Measurements from ENCODE around the gene SPATC1L. TPM values are rescaled to one million over a fixed set of nuclear protein-coding genes. Genes with fewer than 3 reads are reported as not detected.
"Not testable (repeated sequence)": the region's sequence is repeated elsewhere in the genome, so short reads cannot be mapped to it uniquely, and the experiment has no call there.

The SPATC1L gene
- total and polyA plus RNA-seq, 4 experiments from 2014 or later: 6.0 to 6.9 (median 6.6) TPM

- intact Hi-C loops (cut with micrococcal nuclease): no loop called here
- no peak overlapping the region for H3K4me3 ChIP-seq (ENCODE audit: low read length in 2 of 2)
- H3K4me1 ChIP-seq (ENCODE audit: insufficient read depth, low read length): peaks cover 5% of the 10 kb centered on the region
- Mint-ChIP-seq H3K4me1 (peaks cover 1 to 7% (median 4%) of the 10 kb centered on the region in 4 donors), H3K27me3 (peaks cover 4 to 8% of the 10 kb centered on the region in 2 donors), H3K36me3 (peaks cover 0 to under 1% of the 10 kb centered on the region in 2 donors), H3K27ac (no peak overlapping the region), H3K4me3 (no peak overlapping the region), H3K9me3 (peaks cover 2 to 15% (median 8%) of the 10 kb centered on the region in 8 donors)
- ChIA-PET POLR2A (ENCODE audit: partially characterized antibody) (no interaction called here), CTCF (ENCODE audit: partially characterized antibody) (no interaction called here)
- no peak for DNase-seq
- H3K27ac ChIP-seq (ENCODE audit: low read depth, low read length): no peak overlapping the region
- H3K9me3 ChIP-seq (ENCODE audit: control insufficient read depth in 1 of 2, low read length in 2 of 2): no peaks in the 10 kb centered on the region
- no peaks in the 10 kb centered on the region for H3K36me3 ChIP-seq (ENCODE audit: insufficient read depth, low read length)
- peaks cover 4% of the 10 kb centered on the region for H3K27me3 ChIP-seq (ENCODE audit: insufficient read depth, low read length)
These were observed 4.1 kb downstream of the SPATC1L start for GRCh38 chr21:46180079-46180722.

- intact Hi-C loops (cut with micrococcal nuclease): no loop called here
- no peak overlapping the region for H3K4me3 ChIP-seq (ENCODE audit: low read length in 2 of 2)
- peaks cover 0 to 5% of the 10 kb centered on the region in 2 donors for H3K36me3 Mint-ChIP-seq
- ChIA-PET POLR2A (ENCODE audit: partially characterized antibody) (no interaction called here), CTCF (ENCODE audit: partially characterized antibody) (no interaction called here)
- H3K4me1 ChIP-seq (ENCODE audit: insufficient read depth, low read length): peaks cover 3% of the 10 kb centered on the region
- no peak overlapping the region for H3K27ac ChIP-seq (ENCODE audit: low read depth, low read length)
- DNase-seq: no peak
- peaks cover 0 to 2% (median under 1%) of the 10 kb centered on the region in 4 donors for H3K4me1 Mint-ChIP-seq
- peaks cover 4% of the 10 kb centered on the region for H3K27me3 ChIP-seq (ENCODE audit: insufficient read depth, low read length)
- no peaks in the 10 kb centered on the region for H3K36me3 ChIP-seq (ENCODE audit: insufficient read depth, low read length)
- no peak overlapping the region for H3K4me3 Mint-ChIP-seq
- H3K27ac Mint-ChIP-seq: no peak overlapping the region
- no peaks in the 10 kb centered on the region for H3K9me3 ChIP-seq (ENCODE audit: control insufficient read depth in 1 of 2, low read length in 2 of 2)
- peaks cover 3 to 7% of the 10 kb centered on the region in 2 donors for H3K27me3 Mint-ChIP-seq
- peaks cover 4 to 20% (median 13%) of the 10 kb centered on the region in 8 donors for H3K9me3 Mint-ChIP-seq
These were observed 4.6 kb downstream of the SPATC1L start for GRCh38 chr21:46179708-46180078.

DNA sequence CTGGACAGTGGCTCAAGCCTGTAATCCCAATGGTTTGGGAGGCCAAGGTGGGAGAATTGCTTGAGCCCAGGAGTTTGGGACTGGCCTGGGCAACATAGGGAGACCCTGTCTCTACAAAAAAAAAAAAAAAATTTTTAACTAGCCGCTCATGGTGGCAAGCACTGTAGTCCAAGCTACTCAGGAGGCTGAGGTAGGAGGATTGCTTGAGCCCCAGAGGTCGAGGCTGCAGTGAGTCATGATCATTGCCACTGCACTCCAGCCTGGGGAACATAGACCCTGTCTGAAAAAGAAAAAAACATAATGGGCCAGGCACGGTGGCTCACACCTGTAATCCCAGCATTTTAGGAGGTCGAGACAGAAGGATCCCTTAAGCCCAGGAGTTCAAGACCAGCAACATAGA, 5.3 kb downstream of the SPATC1L start:
- Mint-ChIP-seq H3K27ac (no peak overlapping the region), H3K27me3 (peaks cover 4 to 8% of the 10 kb centered on the region in 2 donors), H3K4me1 (no peaks in the 10 kb centered on the region), H3K36me3 (peaks cover 0 to 8% of the 10 kb centered on the region in 2 donors), H3K4me3 (no peak overlapping the region), H3K9me3 (peaks cover 4 to 27% (median 19%) of the 10 kb centered on the region in 8 donors)
- intact Hi-C loops (cut with micrococcal nuclease): no loop called here
- Histone ChIP-seq H3K9me3 (ENCODE audit: control insufficient read depth in 1 of 2, low read length in 2 of 2) (no peaks in the 10 kb centered on the region), H3K27ac (ENCODE audit: low read depth, low read length) (no peak overlapping the region), H3K4me1 (ENCODE audit: insufficient read depth, low read length) (no peaks in the 10 kb centered on the region), H3K27me3 (ENCODE audit: insufficient read depth, low read length) (peaks cover under 1% of the 10 kb centered on the region), H3K36me3 (ENCODE audit: insufficient read depth, low read length) (no peaks in the 10 kb centered on the region), H3K4me3 (ENCODE audit: low read length in 2 of 2) (no peak overlapping the region)
- no peak for DNase-seq
- ChIA-PET POLR2A (ENCODE audit: partially characterized antibody) (no interaction called here), CTCF (ENCODE audit: partially characterized antibody) (no interaction called here)

GRCh38 chr21:46176443-46177129, 7.7 kb downstream of the SPATC1L start:
- DNase-seq; H3K9me3 ChIP-seq (ENCODE audit: control insufficient read depth in 1 of 2, low read length in 2 of 2); H3K36me3 ChIP-seq (ENCODE audit: insufficient read depth, low read length); H3K27ac ChIP-seq (ENCODE audit: low read depth, low read length); H3K4me1 ChIP-seq (ENCODE audit: insufficient read depth, low read length); H3K36me3 Mint-ChIP-seq; H3K27me3 ChIP-seq (ENCODE audit: insufficient read depth, low read length); H3K4me3 Mint-ChIP-seq; H3K27ac Mint-ChIP-seq; H3K27me3 Mint-ChIP-seq; H3K4me1 Mint-ChIP-seq; H3K4me3 ChIP-seq (ENCODE audit: low read length in 2 of 2); POLR2A ChIA-PET (ENCODE audit: partially characterized antibody); intact Hi-C loops (cut with micrococcal nuclease): not testable (repeated sequence)
- CTCF ChIA-PET (ENCODE audit: partially characterized antibody): interaction anchor here (1.6 kb wide), 1 partner anchor 33 kb away, joined by 5 read pairs; no protein-coding TSS in a partner anchor
- peaks cover 4 to 33% (median 24%) of the 10 kb centered on the region in 8 donors for H3K9me3 Mint-ChIP-seq

DNA sequence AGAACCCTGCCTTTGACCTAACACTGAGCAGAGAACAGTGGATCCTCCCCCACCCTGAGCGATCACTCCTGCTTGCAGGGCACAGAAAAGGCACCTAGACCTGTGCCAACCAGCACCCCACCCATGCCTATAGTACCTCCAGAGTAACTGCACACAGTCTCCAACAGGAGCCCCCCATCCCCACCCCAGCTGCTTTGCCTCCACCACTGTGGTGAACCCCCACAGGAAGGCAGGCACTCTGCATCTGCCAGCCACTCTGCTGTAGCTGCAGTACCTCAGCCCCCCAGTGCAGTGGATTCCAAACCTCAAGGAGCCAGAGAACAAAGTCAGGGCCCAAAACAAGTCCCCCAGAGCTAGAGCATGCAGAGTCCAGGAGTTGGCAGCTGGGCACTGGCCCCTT, 10.7 kb downstream of the SPATC1L start:
- no peak overlapping the region for H3K27ac Mint-ChIP-seq
- peaks cover 4 to 33% (median 24%) of the 10 kb centered on the region in 8 donors for H3K9me3 Mint-ChIP-seq
- H3K36me3 Mint-ChIP-seq: peaks cover 2 to 8% of the 10 kb centered on the region in 2 donors
- Histone ChIP-seq H3K36me3 (ENCODE audit: insufficient read depth, low read length) (no peaks in the 10 kb centered on the region), H3K9me3 (ENCODE audit: control insufficient read depth in 1 of 2, low read length in 2 of 2) (no peaks in the 10 kb centered on the region), H3K4me3 (ENCODE audit: low read length in 2 of 2) (no peak overlapping the region), H3K27me3 (ENCODE audit: insufficient read depth, low read length) (no peaks in the 10 kb centered on the region), H3K4me1 (ENCODE audit: insufficient read depth, low read length) (peaks cover 4% of the 10 kb centered on the region), H3K27ac (ENCODE audit: low read depth, low read length) (no peak overlapping the region)
- no peak overlapping the region for H3K4me3 Mint-ChIP-seq
- no peak for DNase-seq
- CTCF ChIA-PET (ENCODE audit: partially characterized antibody): no interaction called here
- H3K27me3 Mint-ChIP-seq: peaks cover 4 to 8% of the 10 kb centered on the region in 2 donors
- intact Hi-C loops (cut with micrococcal nuclease): no loop called here
- peaks cover 4 to 7% (median 5%) of the 10 kb centered on the region in 4 donors for H3K4me1 Mint-ChIP-seq
- POLR2A ChIA-PET (ENCODE audit: partially characterized antibody): no interaction called here

- Mint-ChIP-seq H3K27me3 (peaks cover 4 to 8% of the 10 kb centered on the region in 2 donors), H3K9me3 (peaks cover 4 to 33% (median 24%) of the 10 kb centered on the region in 8 donors), H3K36me3 (peaks cover 2 to 8% of the 10 kb centered on the region in 2 donors), H3K4me1 (peaks cover 4 to 7% (median 5%) of the 10 kb centered on the region in 4 donors), H3K27ac (no peak overlapping the region), H3K4me3 (no peak overlapping the region)
- no peaks in the 10 kb centered on the region for H3K9me3 ChIP-seq (ENCODE audit: control insufficient read depth in 1 of 2, low read length in 2 of 2)
- no peak overlapping the region for H3K27ac ChIP-seq (ENCODE audit: low read depth, low read length)
- peaks cover 4% of the 10 kb centered on the region for H3K4me1 ChIP-seq (ENCODE audit: insufficient read depth, low read length)
- no peaks in the 10 kb centered on the region for H3K36me3 ChIP-seq (ENCODE audit: insufficient read depth, low read length)
- H3K27me3 ChIP-seq (ENCODE audit: insufficient read depth, low read length): no peaks in the 10 kb centered on the region
- H3K4me3 ChIP-seq (ENCODE audit: low read length in 2 of 2): no peak overlapping the region
- intact Hi-C loops (cut with micrococcal nuclease): no loop called here
- CTCF ChIA-PET (ENCODE audit: partially characterized antibody): interaction anchor here (1.2 kb wide), 1 partner anchor 29 kb away, joined by 5 read pairs; no protein-coding TSS in a partner anchor
- no peak for DNase-seq
- POLR2A ChIA-PET (ENCODE audit: partially characterized antibody): no interaction called here
These were observed 11.3 kb downstream of the SPATC1L start for GRCh38 chr21:46172863-46173528.
